SU-DHL-6 (cell line): ENCODE data around the gene WDR18.

Source experiments
- H2AFZ ChIP-seq: fragments of 200-600 bp; sonication (generic); 2 replicates; pipeline ENCODE4 v1.6.1; 2014; ENCODE audit warnings: low read depth, mild to moderate bottlenecking, moderate library complexity, mixed read lengths, antibody characterized with exemption, low read length; ENCODE audit not compliant: severe bottlenecking
- H3F3A ChIP-seq: fragments of 200-600 bp; shearing (Covaris generic); 2 replicates; pipeline ENCODE4 v1.6.0; 2016; ENCODE audit warnings: antibody characterized with exemption, mild to moderate bottlenecking; ENCODE audit not compliant: insufficient read depth
- H3K27ac ChIP-seq: fragments of 200-600 bp; sonication (generic); 2 replicates; pipeline ENCODE4 v1.5.1; 2016; ENCODE audit warnings: low read depth, mild to moderate bottlenecking, low read length, moderate library complexity, mixed read lengths
- H3K27me3 ChIP-seq: fragments of 200-600 bp; sonication (generic), shearing (Covaris generic); 2 replicates; pipeline ENCODE4 v1.6.0; 2014; ENCODE audit warnings: mild to moderate bottlenecking, low read length
- H3K36me3 ChIP-seq: fragments of 200-600 bp; sonication (generic); 2 replicates; pipeline ENCODE4 v1.6.1; 2014; ENCODE audit warnings: mild to moderate bottlenecking, low read length, mixed read lengths
- H3K4me2 ChIP-seq: fragments of 300-600, 200-600 bp; shearing (Covaris generic), sonication (generic); 2 replicates; pipeline ENCODE4 v1.6.0; 2014; ENCODE audit warnings: low read length, low read depth, mild to moderate bottlenecking; ENCODE audit not compliant: poor library complexity, severe bottlenecking
- H3K4me3 ChIP-seq: fragments of 200-600 bp; sonication (generic); 2 replicates; pipeline ENCODE4 v1.5.1; 2014; ENCODE audit warnings: antibody characterized with exemption, low read length, mild to moderate bottlenecking, mixed read lengths; ENCODE audit not compliant: insufficient read depth, poor library complexity, severe bottlenecking
- H3K79me2 ChIP-seq: fragments of 200-600 bp; sonication (generic); 2 replicates; pipeline ENCODE4 v1.6.1; 2014; ENCODE audit warnings: mild to moderate bottlenecking, low read length, moderate library complexity; ENCODE audit not compliant: insufficient read depth
- H3K9ac ChIP-seq: fragments of 200-600 bp; sonication (generic); 2 replicates; pipeline ENCODE4 v1.7.0; 2014; ENCODE audit warnings: mild to moderate bottlenecking, low read length
- H3K9me2 ChIP-seq: fragments of 200-600 bp; sonication (generic); replicated peaks from 2 replicates; pipeline ENCODE4 v1.6.1; 2014; ENCODE audit warnings: low read length; ENCODE audit not compliant: insufficient read depth
- H3K9me3 ChIP-seq: fragments of 200-600 bp; sonication (generic); 2 replicates; pipeline ENCODE4 v1.6.1; 2014; ENCODE audit warnings: low read length, mixed read lengths; ENCODE audit not compliant: insufficient read depth
- H4K20me1 ChIP-seq: fragments of 200-600 bp; sonication (generic); 2 replicates; pipeline ENCODE4 v1.6.1; 2014; ENCODE audit warnings: low read depth, mild to moderate bottlenecking, antibody characterized with exemption, low read length, moderate library complexity, mixed read lengths
- CTCF ChIP-seq: fragments of 200-600 bp; sonication (generic); IDR thresholded peaks from one replicate; pipeline ENCODE4 v1.5.1; 2017; ENCODE audit warnings: antibody characterized with exemption, mild to moderate bottlenecking, low read length, moderate library complexity; ENCODE audit not compliant: insufficient read depth, poor library complexity, severe bottlenecking
- EZH2phosphoT487 ChIP-seq: fragments of 200-600 bp; sonication (generic), shearing (Covaris generic); conservative IDR thresholded peaks from 2 replicates; pipeline ENCODE4 v1.6.1; 2018; ENCODE audit warnings: mild to moderate bottlenecking, antibody characterized with exemption, low read length, moderate library complexity, mixed read lengths

The WDR18 gene

GRCh38 chr19:939922-940321, 44.2 kb upstream of the WDR18 start:
- no peak for TF ChIP-seq CTCF
- TF ChIP-seq EZH2phosphoT487: no peak
- Histone ChIP-seq H4K20me1 (no peaks in the 10 kb centered on the region), H3K4me2 (no peak overlapping the region)

GRCh38 chr19:940591-941291, 43.4 kb upstream of the WDR18 start:
- no peak overlapping the region for H3K27ac ChIP-seq
- H3K79me2 ChIP-seq: no peaks in the 10 kb centered on the region
- TF ChIP-seq EZH2phosphoT487 (no peak), CTCF (no peak)
- no peak overlapping the region for H3K9ac ChIP-seq
- H2AFZ ChIP-seq: no peak overlapping the region
- no peak overlapping the region for H3K4me3 ChIP-seq
- peak overlapping the region; percentile 20 for H3K4me2 ChIP-seq
- no peaks in the 10 kb centered on the region for H3K27me3 ChIP-seq
- no peaks in the 10 kb centered on the region for H3K9me2 ChIP-seq
- no peaks in the 10 kb centered on the region for H3K36me3 ChIP-seq
- H3K9me3 ChIP-seq: no peaks in the 10 kb centered on the region
- H4K20me1 ChIP-seq: no peaks in the 10 kb centered on the region
- H3F3A ChIP-seq: no peaks in the 10 kb centered on the region

More at GRCh38 chr19:939922-940321, 44.2 kb upstream of the WDR18 start:
- no peak overlapping the region for H3K27ac ChIP-seq
- no peaks in the 10 kb centered on the region for H3K36me3 ChIP-seq
- no peaks in the 10 kb centered on the region for H3K27me3 ChIP-seq
- no peak overlapping the region for H2AFZ ChIP-seq
- no peak overlapping the region for H3K4me3 ChIP-seq
- H3K9ac ChIP-seq: no peak overlapping the region
- H3F3A ChIP-seq: no peaks in the 10 kb centered on the region
- H3K79me2 ChIP-seq: no peaks in the 10 kb centered on the region
- H3K9me3 ChIP-seq: no peaks in the 10 kb centered on the region
- no peaks in the 10 kb centered on the region for H3K9me2 ChIP-seq

GRCh38 chr19:941292-942132, 42.6 kb upstream of the WDR18 start:
- no peak overlapping the region for H3K4me3 ChIP-seq
- no peak overlapping the region for H3K27ac ChIP-seq
- TF ChIP-seq CTCF (no peak), EZH2phosphoT487 (no peak)
- H2AFZ ChIP-seq: no peak overlapping the region
- H3K4me2 ChIP-seq: peak overlapping the region; percentile 20
- H3K9me2 ChIP-seq: no peaks in the 10 kb centered on the region
- H3F3A ChIP-seq: no peaks in the 10 kb centered on the region
- H4K20me1 ChIP-seq: no peaks in the 10 kb centered on the region
- H3K9me3 ChIP-seq: no peaks in the 10 kb centered on the region
- no peaks in the 10 kb centered on the region for H3K27me3 ChIP-seq
- no peaks in the 10 kb centered on the region for H3K79me2 ChIP-seq
- no peak overlapping the region for H3K9ac ChIP-seq
- H3K36me3 ChIP-seq: no peaks in the 10 kb centered on the region
